ENCODE measurements around the gene LRRC10.

Gene LRRC10

GRCh38 chr12:69610729-69611128, at the start of gene LRRC10:
Gene LRRC10 (minus strand): TSS chr12:69610907. CDS start chr12:69610838, 69 bp downstream.
- DNase-seq (ENCODE audit: low read depth): no peak

- no peak for DNase-seq (ENCODE audit: low read depth)
These were observed 49.6 kb upstream of the LRRC10 start for GRCh38 chr12:69660164-69660863.

GRCh38 chr12:69658203-69658602, 47.5 kb upstream of the LRRC10 start:
- DNase-seq (ENCODE audit: low read depth): no peak

- DNase-seq (ENCODE audit: low read depth): no peak
These were observed 46.9 kb upstream of the LRRC10 start for GRCh38 chr12:69657376-69658137.

- DNase-seq (ENCODE audit: low read depth): no peak
These were observed 45.1 kb upstream of the LRRC10 start for GRCh38 chr12:69655616-69656340.

GRCh38 chr12:69653703-69654102, 43.0 kb upstream of the LRRC10 start:
- no peak for DNase-seq (ENCODE audit: low read depth)

- DNase-seq (ENCODE audit: low read depth): no peak
These were observed 41.2 kb upstream of the LRRC10 start for GRCh38 chr12:69651922-69652321.

- DNase-seq (ENCODE audit: low read depth): no peak
These were observed 38.8 kb upstream of the LRRC10 start for GRCh38 chr12:69649529-69649928.

- no peak for DNase-seq (ENCODE audit: low read depth)
These were observed 37.8 kb upstream of the LRRC10 start for GRCh38 chr12:69648476-69648875.

- no peak for DNase-seq (ENCODE audit: low read depth)
These were observed 36.5 kb upstream of the LRRC10 start for GRCh38 chr12:69647178-69647577.

GRCh38 chr12:69645031-69645430, 34.3 kb upstream of the LRRC10 start:
- DNase-seq (ENCODE audit: low read depth): no peak

- no peak for DNase-seq (ENCODE audit: low read depth)
These were observed 33.8 kb upstream of the LRRC10 start for GRCh38 chr12:69644511-69644910.

GRCh38 chr12:69642531-69642930, 31.8 kb upstream of the LRRC10 start:
- DNase-seq (ENCODE audit: low read depth): no peak

- DNase-seq (ENCODE audit: low read depth): no peak
These were observed 30.8 kb upstream of the LRRC10 start for GRCh38 chr12:69641546-69641945.

- peak; percentile 50 for DNase-seq (ENCODE audit: low read depth)
These were observed 28.8 kb upstream of the LRRC10 start for GRCh38 chr12:69639400-69640016.

GRCh38 chr12:69633061-69633460, 22.4 kb upstream of the LRRC10 start:
- no peak for DNase-seq (ENCODE audit: low read depth)

GRCh38 chr12:69630191-69630590, 19.5 kb upstream of the LRRC10 start:
- no peak for DNase-seq (ENCODE audit: low read depth)

GRCh38 chr12:69627501-69627900, 16.8 kb upstream of the LRRC10 start:
- no peak for DNase-seq (ENCODE audit: low read depth)

GRCh38 chr12:69623970-69624369, 13.3 kb upstream of the LRRC10 start:
- no peak for DNase-seq (ENCODE audit: low read depth)

- no peak for DNase-seq (ENCODE audit: low read depth)
These were observed 10.8 kb upstream of the LRRC10 start for GRCh38 chr12:69621551-69621950.

- no peak for DNase-seq (ENCODE audit: low read depth)
These were observed 10.2 kb upstream of the LRRC10 start for GRCh38 chr12:69620921-69621320.

- DNase-seq (ENCODE audit: low read depth): no peak
These were observed 9.4 kb upstream of the LRRC10 start for GRCh38 chr12:69620077-69620476.
